Cardiac fibroblast (primary cell): ENCODE results near the gene FAM229B.
"Not testable (repeated sequence)": the region's sequence is repeated elsewhere in the genome, so short reads cannot be mapped to it uniquely, and the experiment has no call there.

Experiments
- DNase-seq, 2 donors: peaks; one replicate each; pipeline versions ENCODE4 v3.0.0 to v3.0.0-alpha.2; 2010; ENCODE audit warnings: low read depth in 2 of 2
- H3K4me3 ChIP-seq, 2 donors: replicated peaks in 1 of 2; 1 replicate in 1 of 2; 2 replicates in 1 of 2; pipeline ENCODE4 v1.5.1; 2011; ENCODE audit warnings: low read depth in 2 of 2, low read length in 2 of 2, mild to moderate bottlenecking in 2 of 2, moderate library complexity in 1 of 2
- TF ChIP-seq, protein P1 (sequence below): IDR thresholded peaks from one replicate; pipeline ENCODE4 v1.5.1; 2011; ENCODE audit warnings: low read depth, mild to moderate bottlenecking, low read length, inconsistent platforms

The FAM229B gene

DNA sequence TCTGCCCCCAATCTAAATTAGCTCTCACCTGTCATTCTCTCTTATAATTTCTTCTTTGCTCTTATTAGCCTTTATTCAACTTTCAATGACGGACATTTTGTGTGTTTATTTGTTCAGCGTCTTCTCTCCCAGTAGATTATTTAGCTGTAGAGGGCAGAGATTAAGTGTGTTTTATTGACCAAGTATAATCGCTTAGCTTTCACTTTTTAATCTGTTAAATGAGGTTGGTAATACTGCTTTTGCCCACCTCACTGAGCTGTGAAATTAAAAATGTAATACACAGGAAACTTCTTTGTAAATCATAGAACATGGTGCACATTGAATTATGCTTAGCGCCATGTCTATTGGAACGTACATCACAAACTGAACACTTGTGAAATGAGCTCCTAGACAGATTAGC is 37.0 kb upstream of the FAM229B start:
- no peak for DNase-seq
- TF ChIP-seq, protein P1, sequence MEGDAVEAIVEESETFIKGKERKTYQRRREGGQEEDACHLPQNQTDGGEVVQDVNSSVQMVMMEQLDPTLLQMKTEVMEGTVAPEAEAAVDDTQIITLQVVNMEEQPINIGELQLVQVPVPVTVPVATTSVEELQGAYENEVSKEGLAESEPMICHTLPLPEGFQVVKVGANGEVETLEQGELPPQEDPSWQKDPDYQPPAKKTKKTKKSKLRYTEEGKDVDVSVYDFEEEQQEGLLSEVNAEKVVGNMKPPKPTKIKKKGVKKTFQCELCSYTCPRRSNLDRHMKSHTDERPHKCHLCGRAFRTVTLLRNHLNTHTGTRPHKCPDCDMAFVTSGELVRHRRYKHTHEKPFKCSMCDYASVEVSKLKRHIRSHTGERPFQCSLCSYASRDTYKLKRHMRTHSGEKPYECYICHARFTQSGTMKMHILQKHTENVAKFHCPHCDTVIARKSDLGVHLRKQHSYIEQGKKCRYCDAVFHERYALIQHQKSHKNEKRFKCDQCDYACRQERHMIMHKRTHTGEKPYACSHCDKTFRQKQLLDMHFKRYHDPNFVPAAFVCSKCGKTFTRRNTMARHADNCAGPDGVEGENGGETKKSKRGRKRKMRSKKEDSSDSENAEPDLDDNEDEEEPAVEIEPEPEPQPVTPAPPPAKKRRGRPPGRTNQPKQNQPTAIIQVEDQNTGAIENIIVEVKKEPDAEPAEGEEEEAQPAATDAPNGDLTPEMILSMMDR: no peak
- no peak overlapping the region for H3K4me3 ChIP-seq

DNA sequence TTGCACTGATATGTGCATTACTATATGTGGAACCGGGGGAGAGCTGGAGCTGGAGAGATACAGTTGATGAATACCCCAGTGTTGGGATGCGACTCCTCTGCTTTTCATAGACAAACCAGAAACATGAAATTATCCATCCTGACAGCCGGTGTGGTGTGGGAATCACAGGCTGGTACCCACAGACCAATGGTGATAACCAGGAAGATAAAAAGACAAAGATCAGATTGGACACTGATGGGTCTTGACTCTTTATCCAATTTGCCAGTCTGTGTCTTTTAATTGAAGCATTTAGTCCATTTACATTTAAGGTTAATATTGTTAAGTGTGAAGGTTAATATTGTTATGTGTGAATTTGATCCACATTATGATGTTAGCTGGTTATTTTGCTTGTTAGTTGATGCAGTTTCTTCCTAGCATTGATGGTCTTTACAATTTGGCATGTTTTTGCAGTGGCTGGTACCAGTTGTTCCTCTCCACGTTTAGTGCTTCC is 36.1 kb upstream of the FAM229B start:
- not testable (repeated sequence) for DNase-seq, H3K4me3 ChIP-seq

DNA sequence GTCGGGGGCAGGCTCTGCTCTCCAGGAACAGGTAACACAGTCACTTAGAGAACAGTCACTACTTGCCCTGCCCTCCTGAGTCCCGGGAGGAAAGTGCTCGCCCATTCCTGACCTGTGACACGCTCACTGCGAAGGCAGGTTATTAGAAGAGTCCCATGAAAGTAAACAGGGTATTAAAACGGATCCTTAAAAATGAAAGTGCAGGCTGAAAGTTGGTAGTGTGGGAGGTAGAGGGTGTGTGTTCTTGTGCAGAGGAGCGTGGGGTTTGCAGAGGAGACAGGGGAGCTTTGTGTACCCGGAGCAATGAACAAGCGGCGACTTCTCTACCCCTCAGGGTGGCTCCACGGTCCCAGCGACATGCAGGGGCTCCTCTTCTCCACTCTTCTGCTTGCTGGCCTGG is 33.4 kb upstream of the FAM229B start, which contains the start of gene CCN6:
CCN6 (plus strand) TSS at position 104 of the 400 bp plus-strand sequence; CDS start at position 358, 254 bp downstream.
- TF ChIP-seq, protein P1: no peak
- H3K4me3 ChIP-seq: no peak within 1 kb of the TSS
- no peak for DNase-seq

DNA sequence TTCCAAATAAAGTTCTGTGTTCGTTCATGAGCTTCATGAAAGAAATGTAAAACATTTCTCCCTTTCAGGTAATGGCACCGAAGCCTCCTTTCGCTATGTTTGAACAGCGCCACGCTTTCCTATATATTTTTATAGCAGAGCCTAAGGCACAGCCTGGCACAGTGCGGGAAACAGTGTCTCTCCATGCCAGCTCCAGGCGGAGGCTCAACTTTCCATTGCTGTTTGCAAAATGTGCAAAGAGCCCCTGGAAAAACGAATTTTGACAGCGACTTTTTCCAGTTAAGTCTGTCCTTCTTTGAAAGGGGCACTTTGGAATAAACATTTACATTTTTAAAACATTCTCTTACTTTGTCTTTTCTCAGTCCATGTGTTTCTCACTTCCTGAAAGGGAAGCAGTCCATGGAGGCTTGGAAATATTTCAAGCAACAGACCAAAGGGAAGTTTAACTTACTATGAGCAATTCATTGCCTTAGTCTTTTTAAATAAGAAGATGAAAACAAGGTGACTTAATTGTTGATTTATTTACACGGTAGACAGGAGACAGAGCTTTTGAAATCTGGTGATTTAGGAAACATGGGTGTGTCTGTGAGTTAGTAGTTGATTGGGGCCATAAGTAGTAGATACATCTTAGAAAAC is 32.7 kb upstream of the FAM229B start:
- no peak for DNase-seq
- no peak overlapping the region for H3K4me3 ChIP-seq
- TF ChIP-seq, protein P1: no peak

DNA sequence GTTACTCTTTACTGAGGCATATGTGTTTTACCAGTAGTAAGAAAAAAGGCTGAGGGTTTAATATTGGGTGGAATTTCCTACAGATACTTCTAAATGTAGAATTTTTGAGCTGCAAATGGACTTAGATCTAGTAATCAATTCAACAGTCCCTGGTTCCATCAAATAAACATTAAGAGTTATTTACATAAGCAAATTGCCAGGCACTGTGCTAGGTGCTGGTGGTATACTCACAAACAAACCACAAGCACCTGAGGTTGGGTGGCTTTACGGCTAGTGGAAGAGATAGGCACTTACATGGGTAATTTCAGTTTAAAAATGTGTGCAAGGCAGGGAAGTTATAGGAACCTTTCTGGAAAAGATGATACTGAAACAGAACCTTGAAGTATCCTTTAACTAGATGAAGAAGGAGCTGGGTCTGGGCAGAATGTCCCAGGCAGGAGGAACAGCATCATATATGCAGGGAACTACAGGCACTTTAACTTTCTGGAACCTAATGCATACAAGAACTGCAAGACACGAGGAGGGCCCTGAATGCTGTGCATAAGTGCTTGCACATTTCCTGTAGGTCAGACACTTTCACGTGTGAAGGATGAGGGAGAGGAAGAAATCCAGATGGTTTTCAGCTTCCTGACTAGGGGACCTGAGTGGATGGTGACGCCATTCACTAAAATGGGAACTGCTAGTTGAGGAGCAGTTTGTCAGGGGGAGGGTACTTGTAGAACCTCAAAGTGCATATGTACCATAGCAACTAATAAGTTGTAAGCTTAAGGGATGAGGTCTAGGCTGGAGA is 29.0 kb upstream of the FAM229B start:
- TF ChIP-seq, protein P1: no peak
- H3K4me3 ChIP-seq: no peak overlapping the region
- no peak for DNase-seq

DNA sequence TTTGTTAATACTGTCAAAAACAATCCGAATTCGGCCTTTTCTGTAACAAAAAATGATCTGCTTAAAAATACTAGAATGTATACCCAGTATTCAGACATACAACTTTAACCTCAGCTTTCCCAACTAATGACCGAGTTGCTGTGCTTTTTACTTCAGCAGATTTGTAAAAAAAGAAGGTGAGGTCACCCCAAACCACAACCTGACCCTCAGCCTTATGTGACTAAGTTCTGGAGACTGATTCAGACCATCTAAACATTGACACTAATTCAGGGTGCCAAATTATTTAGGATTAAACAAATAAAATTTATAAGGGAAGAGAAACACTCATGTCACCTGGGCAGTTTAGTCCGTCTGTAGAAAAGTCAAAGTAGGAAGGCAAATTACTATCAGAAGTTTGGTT is 25.8 kb upstream of the FAM229B start:
- TF ChIP-seq, protein P1: no peak
- DNase-seq: peak in 1 of 2 donors; percentile 62
- no peak overlapping the region for H3K4me3 ChIP-seq

DNA sequence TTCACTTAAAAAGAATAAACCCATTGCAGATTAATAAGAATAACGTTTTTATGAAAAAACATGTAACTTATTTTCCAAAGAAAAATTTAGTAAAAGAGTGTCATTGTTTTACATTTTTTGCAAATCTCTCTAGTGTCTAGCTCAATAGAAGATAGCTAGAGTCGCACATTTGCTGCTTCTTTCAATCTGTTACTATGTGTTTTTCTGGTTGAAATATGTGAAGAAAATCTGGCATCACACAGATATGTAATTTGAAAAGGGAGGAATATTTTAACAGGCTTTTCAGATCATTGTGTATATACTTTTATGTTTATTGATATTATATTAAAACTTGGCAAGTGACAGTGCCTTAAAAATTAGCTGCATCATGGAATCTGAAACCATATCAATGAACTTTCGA is 24.4 kb upstream of the FAM229B start:
- no peak for DNase-seq
- TF ChIP-seq, protein P1: no peak
- no peak overlapping the region for H3K4me3 ChIP-seq
